ENCODE measurements around the gene AGAP3. TPM values are rescaled to one million over a fixed set of nuclear protein-coding genes. Genes with fewer than 3 reads are reported as not detected.
A peak's percentile ranks its signal among the peaks of the same experiment; 100 is the strongest.
"Not testable (repeated sequence)": the region's sequence is repeated elsewhere in the genome, so short reads cannot be mapped to it uniquely, and the experiment has no call there.

The AGAP3 gene
- total RNA-seq: 10 to 100 TPM; 29.8 to 42.1 TPM

DNA sequence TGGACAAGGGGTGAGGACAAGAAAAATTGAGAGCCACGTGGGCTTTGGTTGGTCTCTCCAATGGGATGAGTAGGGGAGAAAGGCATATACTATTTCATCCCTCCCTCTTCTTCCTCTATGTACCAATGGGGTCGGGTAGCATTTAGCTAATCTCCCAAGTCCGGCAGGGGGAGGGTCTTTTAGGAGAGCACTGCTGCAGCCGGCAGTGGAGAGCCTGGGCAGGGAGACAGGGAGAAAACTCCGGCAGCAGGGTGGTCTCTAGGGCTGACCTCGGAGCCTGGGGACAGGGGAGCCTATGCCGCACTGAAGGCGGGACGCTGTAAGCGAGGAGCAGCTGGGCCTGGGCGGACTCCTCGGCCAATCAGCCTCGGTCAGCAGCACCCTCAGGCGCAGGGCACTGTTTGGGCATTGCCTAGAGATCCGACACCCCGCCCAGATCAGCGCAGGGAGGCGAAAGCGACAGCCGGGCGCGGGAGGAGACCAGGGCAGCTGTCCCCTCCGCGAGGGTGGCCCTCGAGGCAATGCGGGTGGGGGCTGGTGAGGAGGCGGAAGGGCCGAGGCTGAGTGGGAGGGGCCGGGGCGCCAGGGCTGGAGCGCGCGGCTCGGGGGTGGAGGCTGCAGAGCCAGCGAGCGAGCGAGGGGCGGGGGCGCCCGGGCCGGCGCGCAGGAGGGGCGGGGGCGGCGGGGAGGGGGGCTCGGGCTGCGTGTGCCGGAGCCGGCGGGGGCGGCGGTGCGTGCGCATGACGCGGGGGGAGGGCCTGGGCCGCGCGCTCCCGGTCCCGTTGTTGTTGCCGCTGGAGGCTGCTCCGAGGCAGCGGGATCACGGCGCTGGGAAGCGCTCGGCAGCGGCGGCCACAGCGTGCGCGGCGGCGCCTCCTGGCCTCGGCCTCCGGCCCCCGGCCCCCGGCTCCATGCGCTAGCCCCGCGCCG is at the start of gene AGAP3:
Gene AGAP3 (plus strand): TSS at position 785 of the 930 bp plus-strand sequence. CDS start 267 bp downstream, outside the sequence.
- H3K27ac ChIP-seq: peak within 1 kb of the TSS; percentile 91 to 97
- DNase-seq (ENCODE audit: low spot score): peak; percentile 89
- H3K4me1 ChIP-seq: peaks cover 4 to 73% of the 10 kb centered on the region in 2 donors
- no peaks in the 10 kb centered on the region for H3K27me3 ChIP-seq
- H3K4me3 ChIP-seq: peak within 1 kb of the TSS; percentile 58 to 79
- no peaks in the 10 kb centered on the region for H3K36me3 ChIP-seq
- H3K9me3 ChIP-seq: no peaks in the 10 kb centered on the region
- TF ChIP-seq, protein P1, sequence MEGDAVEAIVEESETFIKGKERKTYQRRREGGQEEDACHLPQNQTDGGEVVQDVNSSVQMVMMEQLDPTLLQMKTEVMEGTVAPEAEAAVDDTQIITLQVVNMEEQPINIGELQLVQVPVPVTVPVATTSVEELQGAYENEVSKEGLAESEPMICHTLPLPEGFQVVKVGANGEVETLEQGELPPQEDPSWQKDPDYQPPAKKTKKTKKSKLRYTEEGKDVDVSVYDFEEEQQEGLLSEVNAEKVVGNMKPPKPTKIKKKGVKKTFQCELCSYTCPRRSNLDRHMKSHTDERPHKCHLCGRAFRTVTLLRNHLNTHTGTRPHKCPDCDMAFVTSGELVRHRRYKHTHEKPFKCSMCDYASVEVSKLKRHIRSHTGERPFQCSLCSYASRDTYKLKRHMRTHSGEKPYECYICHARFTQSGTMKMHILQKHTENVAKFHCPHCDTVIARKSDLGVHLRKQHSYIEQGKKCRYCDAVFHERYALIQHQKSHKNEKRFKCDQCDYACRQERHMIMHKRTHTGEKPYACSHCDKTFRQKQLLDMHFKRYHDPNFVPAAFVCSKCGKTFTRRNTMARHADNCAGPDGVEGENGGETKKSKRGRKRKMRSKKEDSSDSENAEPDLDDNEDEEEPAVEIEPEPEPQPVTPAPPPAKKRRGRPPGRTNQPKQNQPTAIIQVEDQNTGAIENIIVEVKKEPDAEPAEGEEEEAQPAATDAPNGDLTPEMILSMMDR (IDR thresholded peaks at IDR 0.05): no peak

DNA sequence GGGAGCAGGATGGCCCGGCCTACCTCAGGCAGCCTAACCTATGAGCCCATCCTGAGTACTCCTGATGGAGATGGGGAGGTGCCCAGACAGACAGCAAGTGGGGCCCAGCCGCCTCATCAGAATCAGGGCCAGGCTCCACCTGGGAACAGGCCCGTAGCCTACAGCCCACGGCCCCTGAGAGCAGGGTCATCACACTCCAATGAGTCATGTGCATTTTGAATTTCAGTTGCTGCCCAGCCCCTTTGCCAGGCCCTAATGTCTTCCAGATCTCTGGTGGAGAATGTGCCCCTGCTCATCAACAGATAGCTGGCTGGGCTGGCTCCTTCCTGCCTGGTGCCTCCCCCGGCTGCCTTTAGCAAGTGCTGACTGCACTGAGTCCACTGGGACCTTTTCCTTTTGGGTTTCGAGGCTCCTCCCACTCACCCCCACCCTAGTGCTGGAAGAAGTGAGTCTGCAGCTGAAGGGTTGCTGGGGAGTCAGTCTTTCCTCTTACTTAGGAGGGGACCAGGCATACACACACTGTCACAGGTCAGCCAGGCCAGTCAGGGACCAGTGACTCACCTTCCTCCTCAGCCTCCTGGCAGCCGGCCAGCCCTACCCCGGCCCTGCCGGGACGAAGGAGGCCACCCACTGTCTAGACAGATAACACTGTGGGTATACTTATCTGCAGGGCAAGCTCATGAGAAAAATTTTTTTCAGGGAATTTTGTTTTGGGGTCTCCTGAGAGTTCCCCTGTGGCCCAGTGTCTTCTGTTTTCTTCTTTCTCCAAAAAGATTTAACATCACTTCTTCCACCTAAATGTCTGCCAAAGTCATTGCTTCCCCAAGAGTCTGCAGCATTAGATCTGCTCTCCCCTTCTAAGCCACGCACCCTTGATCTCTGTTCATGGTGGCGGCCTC is 47.1 kb upstream of the AGAP3 start:
- Histone ChIP-seq H3K4me3 (no peak overlapping the region), H3K36me3 (peaks cover 25% of the 10 kb centered on the region), H3K27ac (peak overlapping the region; percentile 57 to 62), H3K27me3 (no peaks in the 10 kb centered on the region), H3K9me3 (no peaks in the 10 kb centered on the region), H3K4me1 (peaks cover 3 to 20% of the 10 kb centered on the region in 2 donors)
- peak; percentile 89 for DNase-seq (ENCODE audit: low spot score)
- TF ChIP-seq, protein P1 (IDR thresholded peaks at IDR 0.05): no peak

DNA sequence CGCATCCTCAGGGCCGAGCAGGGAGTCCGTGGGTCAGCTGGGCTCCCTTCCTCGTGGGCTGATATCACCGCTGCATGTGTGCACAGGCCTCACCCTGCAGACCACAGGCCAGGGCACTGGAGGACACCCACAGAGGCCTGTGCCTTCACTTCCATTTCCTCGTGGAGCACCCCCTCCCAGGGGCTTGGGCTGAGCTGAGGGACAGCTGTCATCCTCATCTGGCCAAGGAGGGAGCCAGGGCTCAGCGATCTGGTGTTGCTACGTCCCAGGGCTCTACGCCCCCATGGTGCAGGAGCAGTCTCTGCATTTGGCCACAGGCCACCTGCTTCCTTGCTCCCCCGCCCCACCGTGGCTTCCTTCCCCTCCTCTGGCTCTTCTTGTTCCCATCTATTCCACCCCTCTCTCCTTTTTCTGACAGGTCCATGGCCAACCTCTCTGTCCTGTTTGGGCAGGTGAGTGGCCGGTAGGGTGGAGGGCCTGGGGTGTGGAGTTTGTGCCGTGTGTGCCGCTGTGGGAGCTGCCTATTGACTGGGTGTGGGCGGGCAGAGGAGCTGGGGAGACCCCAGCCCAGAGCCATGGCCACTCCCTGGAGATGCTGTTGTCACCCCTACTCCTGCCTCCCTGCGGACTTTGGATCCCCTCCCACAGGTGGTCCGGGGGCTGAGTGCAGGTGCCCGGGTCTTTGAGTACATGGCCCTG is 46.3 kb upstream of the AGAP3 start:
- Histone ChIP-seq H3K27me3 (no peaks in the 10 kb centered on the region), H3K4me3 (no peak overlapping the region), H3K4me1 (peaks cover 3 to 20% of the 10 kb centered on the region in 2 donors), H3K36me3 (peaks cover 29% of the 10 kb centered on the region), H3K9me3 (no peaks in the 10 kb centered on the region), H3K27ac (peak overlapping the region in 1 of 2 donors; percentile 62)
- TF ChIP-seq, protein P1 (IDR thresholded peaks at IDR 0.05): no peak
- DNase-seq (ENCODE audit: low spot score): no peak

DNA sequence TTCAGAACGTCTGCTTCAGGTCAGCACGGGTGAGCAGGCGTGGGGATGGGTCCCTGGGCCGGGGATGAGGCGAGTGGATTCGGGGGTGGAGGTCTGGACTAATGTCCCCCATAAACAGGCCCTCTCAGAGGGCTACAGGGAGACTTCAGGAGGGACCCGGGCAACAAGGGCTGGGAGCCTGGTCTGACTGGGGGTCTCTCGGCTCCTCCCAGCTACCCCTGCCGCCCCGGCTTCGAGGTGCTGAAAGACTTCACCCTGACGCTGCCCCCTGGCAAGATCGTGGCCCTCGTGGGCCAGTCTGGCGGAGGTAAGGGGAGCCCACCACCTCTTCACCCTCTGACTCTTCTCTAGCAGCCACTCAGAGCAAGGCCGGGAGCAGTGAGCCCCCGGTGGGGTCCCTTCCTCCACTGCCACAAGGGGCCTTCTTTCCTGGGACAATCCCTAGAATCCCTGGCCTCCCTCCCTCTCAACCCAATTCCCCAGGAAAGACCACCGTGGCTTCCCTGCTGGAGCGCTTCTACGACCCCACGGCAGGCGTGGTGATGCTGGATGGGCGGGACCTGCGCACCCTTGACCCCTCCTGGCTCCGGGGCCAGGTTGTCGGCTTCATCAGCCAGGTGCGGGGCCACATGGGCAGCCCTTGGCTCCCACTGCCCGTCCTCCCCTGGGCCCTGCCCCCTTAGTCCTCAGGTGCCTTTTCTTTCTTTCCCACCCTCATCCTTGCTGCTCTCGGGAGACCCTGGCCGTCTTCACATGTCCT is 45.5 kb upstream of the AGAP3 start:
- H3K36me3 ChIP-seq: peaks cover 25% of the 10 kb centered on the region
- no peaks in the 10 kb centered on the region for H3K9me3 ChIP-seq
- DNase-seq (ENCODE audit: low spot score): no peak
- H3K27me3 ChIP-seq: no peaks in the 10 kb centered on the region
- H3K4me3 ChIP-seq: no peak overlapping the region
- H3K27ac ChIP-seq: no peak overlapping the region
- TF ChIP-seq, protein P1 (IDR thresholded peaks at IDR 0.05): no peak
- peaks cover 3 to 20% of the 10 kb centered on the region in 2 donors for H3K4me1 ChIP-seq

DNA sequence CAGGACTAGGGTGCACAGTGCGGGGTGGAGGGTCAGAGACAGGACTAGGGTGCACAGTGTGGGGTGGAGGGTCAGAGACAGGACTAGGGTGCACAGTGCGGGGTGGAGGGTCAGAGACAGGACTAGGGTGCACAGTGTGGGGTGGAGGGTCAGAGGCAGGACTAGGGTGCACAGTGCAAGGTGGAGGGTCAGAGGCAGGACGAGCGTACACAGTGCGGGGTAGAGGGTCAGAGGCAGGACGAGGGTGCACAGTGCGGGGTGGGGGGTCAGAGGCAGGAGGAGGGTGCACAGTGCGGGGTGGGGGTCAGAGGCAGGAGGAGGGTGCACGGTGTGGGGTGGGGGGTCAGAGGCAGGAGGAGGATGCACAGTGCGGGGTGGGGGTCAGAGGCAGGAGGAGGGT is 42.8 kb upstream of the AGAP3 start:
- H3K4me3 ChIP-seq; H3K27me3 ChIP-seq; H3K27ac ChIP-seq; H3K36me3 ChIP-seq; DNase-seq (ENCODE audit: low spot score); H3K9me3 ChIP-seq: not testable (repeated sequence)
- peaks cover 3 to 29% of the 10 kb centered on the region in 2 donors for H3K4me1 ChIP-seq

All from right atrium auricular region (tissue), 2 donors.